GM18873 (cell line): Measurements from ENCODE around the gene IER3IP1.
"Not testable (repeated sequence)": the region's sequence is repeated elsewhere in the genome, so short reads cannot be mapped to it uniquely, and the experiment has no call there.

Experiments
- ATAC-seq: cut with Tn5 transposase; IDR thresholded peaks from one replicate; pipeline ENCODE4 v1.9.1; 2021; ENCODE audit warnings: mild to moderate bottlenecking, moderate library complexity, moderate number of reproducible peaks; ENCODE audit not compliant: unreplicated experiment, low FRiP score

Gene IER3IP1

GRCh38 chr18:47175898-47176575 lies at the start of gene IER3IP1:
Gene IER3IP1, minus strand, starts transcription at chr18:47176364. Its CDS starts 87 bp downstream, at chr18:47176277.
- peak; percentile 74 for ATAC-seq

- ATAC-seq: no peak
Observed at GRCh38 chr18:47215554-47216138, 39.5 kb upstream of the IER3IP1 start.

- no peak for ATAC-seq
Observed at GRCh38 chr18:47209171-47209570, 33.0 kb upstream of the IER3IP1 start.

- ATAC-seq: no peak
Observed at GRCh38 chr18:47206945-47207637, 30.9 kb upstream of the IER3IP1 start.

GRCh38 chr18:47204908-47205522 lies 28.9 kb upstream of the IER3IP1 start:
- no peak for ATAC-seq

- ATAC-seq: no peak
Observed at GRCh38 chr18:47203626-47204464, 27.7 kb upstream of the IER3IP1 start.

- not testable (repeated sequence) for ATAC-seq
Observed at GRCh38 chr18:47195961-47196360, 19.8 kb upstream of the IER3IP1 start.

GRCh38 chr18:47191961-47192360 lies 15.8 kb upstream of the IER3IP1 start:
- no peak for ATAC-seq

GRCh38 chr18:47187721-47188120 lies 11.6 kb upstream of the IER3IP1 start:
- no peak for ATAC-seq

GRCh38 chr18:47184419-47185050 lies 8.4 kb upstream of the IER3IP1 start:
- ATAC-seq: no peak

- not testable (repeated sequence) for ATAC-seq
Observed at GRCh38 chr18:47182156-47182555, 6.0 kb upstream of the IER3IP1 start.

- no peak for ATAC-seq
Observed at GRCh38 chr18:47180765-47181164, 4.6 kb upstream of the IER3IP1 start.

- no peak for ATAC-seq
Observed at GRCh38 chr18:47179520-47179919, 3.4 kb upstream of the IER3IP1 start.

GRCh38 chr18:47175283-47175897 lies 774 bp downstream of the IER3IP1 start:
- no peak for ATAC-seq

- no peak for ATAC-seq
Observed at GRCh38 chr18:47174545-47175116, 1.5 kb downstream of the IER3IP1 start.

- ATAC-seq: no peak
Observed at GRCh38 chr18:47172476-47172875, 3.7 kb downstream of the IER3IP1 start.

- ATAC-seq: no peak
Observed at GRCh38 chr18:47168913-47169312, 7.3 kb downstream of the IER3IP1 start.

- no peak for ATAC-seq
Observed at GRCh38 chr18:47168509-47168908, 7.7 kb downstream of the IER3IP1 start.

GRCh38 chr18:47166294-47166693 lies 9.9 kb downstream of the IER3IP1 start:
- ATAC-seq: no peak
